Thoracic aorta (tissue), 2 donors: Measurements from ENCODE around the gene HSFX2. TPM values are rescaled to one million over a fixed set of nuclear protein-coding genes. Genes with fewer than 3 reads are reported as not detected.

Experiments used
- ATAC-seq: fragments of 150-250 bp; one replicate; pipeline ENCODE4 v1.8.0; 2017; ENCODE audit warnings: low read depth; ENCODE audit not compliant: insufficient number of reproducible peaks, low FRiP score
- DNase-seq: peaks from one replicate; pipeline ENCODE4 v3.0.0-alpha.2; 2020; ENCODE audit warnings: low spot score
- H3K27ac ChIP-seq, 2 donors: fragments of 200-600 bp; sonication (generic); 1 replicate in 1 of 2; 2 replicates in 1 of 2; pipeline ENCODE4 v1.5.1; 2016; ENCODE audit warnings: mild to moderate bottlenecking in 2 of 2, moderate library complexity in 2 of 2
- H3K27me3 ChIP-seq: fragments of 200-600 bp; sonication (generic); replicated peaks from 2 replicates; pipeline ENCODE4 v1.6.0; 2016; ENCODE audit warnings: mild to moderate bottlenecking; ENCODE audit not compliant: insufficient read depth
- H3K36me3 ChIP-seq: fragments of 200-600 bp; sonication (generic); one replicate; pipeline ENCODE4 v1.5.1; 2016
- H3K4me1 ChIP-seq, 2 donors: fragments of 200-600 bp; sonication (generic); 1 replicate in 1 of 2; 2 replicates in 1 of 2; pipeline versions ENCODE4 v1.5.1 to v1.6.0; 2016; ENCODE audit warnings: low read depth in 2 of 2, mild to moderate bottlenecking in 1 of 2; ENCODE audit not compliant: control insufficient read depth in 1 of 2
- H3K4me3 ChIP-seq: fragments of 200-600 bp; sonication (generic); 2 replicates; pipeline ENCODE4 v1.5.1; 2016; ENCODE audit warnings: mild to moderate bottlenecking
- H3K9me3 ChIP-seq: fragments of 200-600 bp; sonication (generic); 2 replicates; pipeline ENCODE4 v1.5.1; 2016
- total RNA-seq, 2 donors: library from RNA; depleted of rRNA; stranded (reverse); fragments of >200 nt; gene quantifications; one replicate each; pipeline versions ENCODE4 v1.1.0 to v1.2.3, GENCODE V29; 2016
- TF ChIP-seq, protein P1 (sequence below): fragments of 200-600 bp; sonication (generic); IDR thresholded peaks from one replicate; pipeline ENCODE4 v1.5.1; 2019; ENCODE audit warnings: antibody characterized with exemption

Gene HSFX2
- total RNA-seq, 2 donors from 2014 or later, result 0.54 to 1.3 TPM

DNA sequence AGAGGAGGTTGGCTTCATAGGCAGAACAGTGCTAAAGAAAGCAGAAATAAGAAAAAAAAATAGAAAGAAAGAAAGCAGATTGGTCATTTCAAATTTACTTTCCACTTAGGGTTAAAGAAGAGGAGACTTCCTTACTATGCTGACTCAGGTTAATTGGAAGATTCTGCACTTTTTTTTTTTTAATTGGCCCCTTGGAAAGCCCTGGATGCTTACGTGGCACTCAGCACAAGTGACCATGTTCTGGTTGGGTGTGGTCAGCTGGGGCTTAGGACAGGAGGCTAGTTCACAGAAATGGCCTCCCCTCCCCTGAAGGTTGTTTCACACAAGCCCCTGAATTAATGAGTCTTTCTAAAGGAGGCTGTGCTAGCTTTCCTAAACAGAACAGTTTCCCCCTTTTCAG lies 22.4 kb downstream of the HSFX2 start:
- peaks cover 0 to 14% of the 10 kb centered on the region in 2 donors for H3K4me1 ChIP-seq
- H3K9me3 ChIP-seq, result no peaks in the 10 kb centered on the region
- no peaks in the 10 kb centered on the region for H3K27me3 ChIP-seq
- no peak overlapping the region for H3K4me3 ChIP-seq
- DNase-seq (no peak), ATAC-seq (no peak)
- no peaks in the 10 kb centered on the region for H3K36me3 ChIP-seq
- TF ChIP-seq, protein P1, sequence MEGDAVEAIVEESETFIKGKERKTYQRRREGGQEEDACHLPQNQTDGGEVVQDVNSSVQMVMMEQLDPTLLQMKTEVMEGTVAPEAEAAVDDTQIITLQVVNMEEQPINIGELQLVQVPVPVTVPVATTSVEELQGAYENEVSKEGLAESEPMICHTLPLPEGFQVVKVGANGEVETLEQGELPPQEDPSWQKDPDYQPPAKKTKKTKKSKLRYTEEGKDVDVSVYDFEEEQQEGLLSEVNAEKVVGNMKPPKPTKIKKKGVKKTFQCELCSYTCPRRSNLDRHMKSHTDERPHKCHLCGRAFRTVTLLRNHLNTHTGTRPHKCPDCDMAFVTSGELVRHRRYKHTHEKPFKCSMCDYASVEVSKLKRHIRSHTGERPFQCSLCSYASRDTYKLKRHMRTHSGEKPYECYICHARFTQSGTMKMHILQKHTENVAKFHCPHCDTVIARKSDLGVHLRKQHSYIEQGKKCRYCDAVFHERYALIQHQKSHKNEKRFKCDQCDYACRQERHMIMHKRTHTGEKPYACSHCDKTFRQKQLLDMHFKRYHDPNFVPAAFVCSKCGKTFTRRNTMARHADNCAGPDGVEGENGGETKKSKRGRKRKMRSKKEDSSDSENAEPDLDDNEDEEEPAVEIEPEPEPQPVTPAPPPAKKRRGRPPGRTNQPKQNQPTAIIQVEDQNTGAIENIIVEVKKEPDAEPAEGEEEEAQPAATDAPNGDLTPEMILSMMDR, result no peak
- no peak overlapping the region for H3K27ac ChIP-seq

DNA sequence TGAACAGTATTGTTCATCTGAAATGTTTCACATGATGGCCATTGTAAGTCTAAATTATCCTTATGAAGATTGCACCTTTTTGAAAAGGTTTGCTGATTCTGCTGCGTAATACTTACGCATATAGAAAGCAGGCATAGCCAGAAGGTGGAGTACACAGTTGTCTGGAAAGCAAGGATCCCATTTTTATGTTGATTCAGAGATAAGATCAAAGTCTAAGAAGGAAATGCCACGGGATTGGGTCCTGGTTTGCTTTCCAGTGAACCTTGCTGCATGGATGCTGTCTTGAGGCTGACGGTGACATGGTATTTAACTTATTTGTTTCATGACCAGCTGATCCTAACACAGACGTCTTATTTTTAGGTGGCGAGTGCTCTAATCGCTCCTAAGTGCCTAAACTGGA lies 23.3 kb downstream of the HSFX2 start:
- H3K36me3 ChIP-seq, result no peaks in the 10 kb centered on the region
- TF ChIP-seq, protein P1, result no peak
- H3K27ac ChIP-seq, result no peak overlapping the region
- ATAC-seq, result no peak
- no peak overlapping the region for H3K4me3 ChIP-seq
- no peak for DNase-seq
- no peaks in the 10 kb centered on the region for H3K27me3 ChIP-seq
- no peaks in the 10 kb centered on the region for H3K9me3 ChIP-seq
- peaks cover 0 to 14% of the 10 kb centered on the region in 2 donors for H3K4me1 ChIP-seq

DNA sequence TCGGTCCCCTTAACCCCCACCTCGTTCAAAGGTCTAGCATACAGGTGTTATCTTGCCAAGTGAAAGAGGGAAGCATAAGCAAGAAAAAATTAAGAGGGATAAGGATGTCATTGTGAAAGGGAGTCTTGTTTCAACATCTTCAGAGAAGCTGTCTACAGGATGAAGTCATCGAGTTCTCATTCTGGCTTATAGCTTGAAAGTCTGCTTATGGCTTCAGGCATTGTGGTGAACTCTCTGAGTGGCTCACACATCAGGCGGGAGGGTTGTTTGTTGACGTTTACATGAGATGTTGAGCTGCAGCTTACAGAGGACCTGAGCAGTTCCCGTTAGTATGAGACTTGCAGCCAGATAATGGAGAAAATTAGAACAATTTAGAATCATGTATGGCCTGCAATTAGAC lies 24.4 kb downstream of the HSFX2 start:
- Histone ChIP-seq H3K36me3 (no peaks in the 10 kb centered on the region), H3K27ac (no peak overlapping the region), H3K4me3 (no peak overlapping the region), H3K27me3 (no peaks in the 10 kb centered on the region), H3K9me3 (no peaks in the 10 kb centered on the region), H3K4me1 (peaks cover 0 to 14% of the 10 kb centered on the region in 2 donors)
- DNase-seq, result no peak
- no peak for ATAC-seq
- TF ChIP-seq, protein P1, result no peak

DNA sequence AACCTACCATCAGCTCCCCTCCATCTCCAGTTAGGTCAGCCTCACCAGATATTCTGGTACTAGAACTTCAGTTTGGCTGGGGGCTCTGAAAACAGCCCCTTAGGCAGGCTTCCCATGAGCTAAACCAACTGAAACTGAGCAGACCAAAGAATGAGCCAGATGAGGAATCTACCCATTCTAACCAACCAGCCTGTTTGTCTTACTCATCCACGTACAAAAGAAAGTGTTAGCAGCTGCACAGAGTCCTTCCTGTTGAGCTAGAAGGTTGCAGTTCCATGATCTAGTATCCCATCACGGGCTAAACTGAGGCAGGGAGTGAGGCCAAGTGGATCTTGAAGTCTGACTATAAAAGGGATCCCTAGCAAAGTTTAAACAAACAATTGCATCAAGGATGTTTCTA lies 25.3 kb downstream of the HSFX2 start:
- no peak for DNase-seq
- H3K9me3 ChIP-seq, result no peaks in the 10 kb centered on the region
- TF ChIP-seq, protein P1, result no peak
- no peak overlapping the region for H3K4me3 ChIP-seq
- H3K27me3 ChIP-seq, result no peaks in the 10 kb centered on the region
- no peak for ATAC-seq
- peaks cover 0 to 14% of the 10 kb centered on the region in 2 donors for H3K4me1 ChIP-seq
- H3K36me3 ChIP-seq, result no peaks in the 10 kb centered on the region
- H3K27ac ChIP-seq, result no peak overlapping the region

DNA sequence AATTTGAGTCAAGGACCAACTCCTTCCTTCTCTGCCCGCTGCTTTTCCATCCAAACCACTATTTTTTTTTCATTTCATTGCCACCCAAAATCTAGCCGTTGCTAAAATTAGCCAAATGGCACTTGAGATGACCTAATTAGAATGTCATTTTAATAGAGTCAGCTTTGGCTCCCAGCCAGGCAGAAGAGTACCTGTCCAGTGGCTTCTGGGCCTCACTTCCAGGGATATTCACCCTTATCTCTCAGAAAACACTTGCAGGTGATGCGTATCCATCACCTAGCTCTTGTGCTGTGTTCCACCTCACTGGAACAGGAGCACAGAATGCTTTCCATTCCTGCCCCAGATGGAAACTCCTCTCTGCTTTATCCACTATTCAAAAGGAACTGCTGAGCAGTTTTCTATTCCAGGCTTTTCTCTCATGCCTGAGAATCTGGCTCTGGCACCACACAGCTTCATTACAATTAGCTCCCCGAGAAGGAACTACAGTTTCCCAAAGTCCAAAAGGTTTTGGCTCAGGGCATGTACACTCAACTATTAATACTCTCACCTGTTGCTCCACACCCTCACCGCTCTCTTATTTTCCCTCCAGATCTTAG lies 26.3 kb downstream of the HSFX2 start:
- Histone ChIP-seq H3K9me3 (no peaks in the 10 kb centered on the region), H3K4me1 (peaks cover 0 to 14% of the 10 kb centered on the region in 2 donors), H3K36me3 (no peaks in the 10 kb centered on the region), H3K27ac (peak overlapping the region in 1 of 2 donors; percentile 11), H3K4me3 (no peak overlapping the region), H3K27me3 (no peaks in the 10 kb centered on the region)
- ATAC-seq, result no peak
- TF ChIP-seq, protein P1, result no peak
- no peak for DNase-seq
